GM18861 (cell line): ENCODE data around the gene TMED10.
"Not testable (repeated sequence)": the region's sequence is repeated elsewhere in the genome, so short reads cannot be mapped to it uniquely, and the experiment has no call there.

ENCODE experiments used
- ATAC-seq: cut with Tn5 transposase; IDR thresholded peaks from one replicate; pipeline ENCODE4 v1.9.1; 2021; ENCODE audit not compliant: unreplicated experiment

Gene TMED10

DNA sequence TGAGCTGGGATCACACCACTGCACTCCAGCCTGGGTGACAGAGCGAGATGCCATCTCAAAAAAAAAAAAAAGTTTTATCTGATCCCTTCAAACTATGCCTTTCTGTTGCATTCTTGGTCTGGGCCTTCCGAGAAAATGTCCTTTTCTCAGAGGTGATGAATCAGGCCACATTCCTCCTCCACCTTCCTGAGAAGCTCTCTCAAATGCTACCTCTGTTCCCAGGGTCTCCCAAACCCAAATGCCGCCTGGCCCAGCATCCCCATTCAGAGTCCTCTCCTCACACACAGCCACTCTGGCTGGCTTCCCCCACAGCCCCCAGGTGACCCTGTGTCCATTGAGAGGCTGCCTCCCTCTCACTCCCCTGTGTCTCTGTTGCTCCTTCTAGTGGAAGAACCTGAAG, 19.7 kb upstream of the TMED10 start:
- ATAC-seq: no peak

DNA sequence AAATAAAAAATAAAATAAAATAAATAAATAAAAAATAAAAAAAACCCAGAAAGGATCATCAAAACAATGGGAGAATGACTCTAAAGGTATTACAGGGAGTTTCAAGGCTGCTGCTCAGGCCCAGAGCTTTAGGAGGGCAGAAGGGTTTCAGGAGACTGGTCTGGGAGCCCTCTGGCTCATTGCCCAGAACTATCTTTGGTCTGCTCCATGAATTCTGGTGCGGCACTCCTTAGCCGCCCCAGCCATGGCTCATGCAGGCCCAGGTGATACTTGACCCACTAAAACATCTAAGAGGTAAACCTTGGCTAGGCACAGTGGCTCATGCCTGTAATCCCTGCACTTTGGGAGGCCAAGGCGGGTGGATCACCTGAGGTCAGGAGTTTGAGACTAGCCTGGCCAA, 14.7 kb upstream of the TMED10 start:
- no peak for ATAC-seq

DNA sequence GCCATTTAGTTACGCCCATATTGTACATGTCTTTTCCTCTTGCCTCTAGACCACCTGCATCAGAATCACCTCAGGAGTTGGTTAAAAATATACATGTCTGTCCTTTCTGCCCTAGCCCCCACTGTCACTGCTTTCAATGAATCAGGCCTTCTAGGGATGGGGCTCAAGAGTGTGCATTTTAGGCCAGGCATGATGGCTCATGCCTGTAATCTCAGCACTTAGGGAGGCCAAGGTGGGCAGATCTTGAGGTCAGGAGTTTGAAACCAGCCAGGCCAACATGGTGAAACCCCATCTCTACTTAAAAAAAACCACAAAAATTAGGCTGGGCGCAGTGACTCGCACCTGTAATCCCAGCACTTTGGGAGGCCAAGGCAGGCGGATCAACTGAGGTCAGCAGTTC, 13.6 kb upstream of the TMED10 start:
- ATAC-seq: no peak

DNA sequence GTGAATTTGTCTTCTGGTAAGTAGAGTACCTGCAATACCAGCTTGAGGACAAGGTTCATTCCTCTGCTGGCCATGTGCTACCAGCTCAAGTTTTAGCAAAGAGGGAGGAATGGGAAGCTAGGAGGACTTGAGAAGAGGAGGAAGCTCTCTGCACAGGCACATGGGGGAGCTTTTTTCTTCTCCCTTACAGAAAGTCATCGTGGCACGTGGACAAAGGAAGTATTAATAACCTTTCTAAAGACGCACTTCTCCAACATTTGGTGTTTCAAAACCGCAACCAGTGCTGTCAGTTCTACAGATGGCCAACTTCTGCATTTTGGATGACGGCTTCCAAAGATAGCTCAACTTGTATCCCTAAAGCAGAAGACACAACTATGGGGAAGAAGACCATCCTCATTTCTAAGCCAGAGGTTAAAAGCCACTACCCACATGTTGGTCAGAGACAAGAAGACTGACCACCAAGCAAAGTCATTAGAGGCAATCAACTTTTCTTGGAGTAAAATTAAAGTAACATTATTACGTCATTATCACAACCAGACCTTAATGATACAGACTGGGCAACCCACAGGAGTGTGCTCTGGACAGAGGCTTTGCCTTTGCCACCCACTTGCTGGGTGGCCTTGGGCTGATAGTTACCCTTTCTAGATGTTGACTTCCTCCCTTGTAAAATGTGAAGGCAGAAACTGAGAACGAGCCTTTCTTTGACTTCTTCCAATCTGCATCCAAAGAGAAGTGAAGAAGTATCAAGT, 12.3 kb upstream of the TMED10 start:
- ATAC-seq: no peak

DNA sequence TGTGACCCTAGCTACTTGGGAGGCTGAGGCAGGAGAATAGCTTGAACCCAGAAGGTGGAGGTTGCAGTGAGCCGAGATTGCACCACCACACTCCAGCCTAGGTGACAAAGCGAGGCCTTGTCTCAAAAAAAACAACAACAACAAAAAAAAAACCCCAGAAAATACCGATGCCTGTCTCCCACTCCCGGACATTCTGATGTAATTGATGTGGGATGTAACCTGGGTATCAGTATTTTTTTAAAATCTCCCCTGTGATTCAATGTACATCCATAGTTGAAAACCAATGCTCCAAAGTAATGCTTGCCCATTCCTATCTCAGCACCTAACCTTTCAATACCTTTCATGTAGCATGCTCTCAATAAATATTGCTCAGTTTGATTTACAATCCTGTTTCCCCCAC, 11.7 kb upstream of the TMED10 start:
- ATAC-seq: no peak

DNA sequence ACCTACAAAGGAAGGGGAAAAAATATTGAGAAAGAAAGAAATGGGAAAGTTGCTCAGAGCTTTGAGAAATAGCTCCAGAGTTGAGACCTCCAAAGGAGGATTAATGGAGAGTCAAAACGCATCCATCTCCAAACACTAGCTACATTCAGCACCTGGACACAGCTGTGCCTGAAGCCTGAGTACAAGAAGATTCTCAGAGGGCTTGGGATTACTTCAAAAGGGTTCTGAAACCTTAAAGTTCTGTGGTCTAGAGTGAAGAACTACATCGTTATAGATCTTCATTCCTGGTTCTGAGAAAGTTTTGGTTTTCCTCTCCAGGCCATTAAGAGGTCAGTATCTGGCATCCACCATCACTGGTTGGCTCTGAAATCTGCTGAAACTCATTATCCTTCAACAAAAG, 10.5 kb upstream of the TMED10 start:
- ATAC-seq: no peak

DNA sequence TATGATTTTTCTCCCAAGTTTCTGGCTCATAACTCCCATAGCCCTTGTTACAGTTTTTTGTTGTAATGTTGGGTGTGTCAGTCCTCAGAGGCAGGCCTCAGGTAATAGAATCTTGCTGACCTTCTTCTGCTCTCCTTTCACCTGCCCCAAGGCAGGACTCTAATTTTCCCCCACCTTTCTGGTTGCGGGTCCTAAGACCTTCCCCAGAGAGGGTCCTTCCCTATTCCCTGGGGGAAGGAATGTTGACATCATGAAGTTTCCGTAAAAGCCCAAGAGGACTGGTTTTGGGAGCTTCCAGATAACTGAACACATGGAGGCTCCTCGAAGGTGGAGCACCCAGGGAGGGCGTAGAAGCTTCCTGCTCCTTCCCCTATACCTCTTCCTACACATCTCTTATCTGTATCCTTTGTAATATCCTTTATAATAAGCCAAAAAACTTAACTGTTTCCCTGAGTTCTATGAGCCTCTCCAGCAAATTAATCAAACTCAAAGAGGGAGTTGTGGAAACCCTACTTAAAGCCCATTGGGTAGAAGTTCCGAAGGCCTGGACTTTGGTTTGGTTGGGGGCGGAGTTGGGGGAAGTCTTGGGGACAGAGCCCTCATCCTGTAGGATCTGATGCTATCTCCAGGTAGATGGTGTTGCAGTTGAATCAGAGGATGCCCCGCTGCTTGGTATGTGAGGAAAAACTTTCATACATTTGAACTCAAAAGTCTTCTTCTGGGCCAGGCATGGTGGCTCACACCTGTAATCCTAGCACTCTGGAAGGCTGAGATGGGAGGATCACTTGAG, 9.0 kb upstream of the TMED10 start:
- ATAC-seq: no peak

DNA sequence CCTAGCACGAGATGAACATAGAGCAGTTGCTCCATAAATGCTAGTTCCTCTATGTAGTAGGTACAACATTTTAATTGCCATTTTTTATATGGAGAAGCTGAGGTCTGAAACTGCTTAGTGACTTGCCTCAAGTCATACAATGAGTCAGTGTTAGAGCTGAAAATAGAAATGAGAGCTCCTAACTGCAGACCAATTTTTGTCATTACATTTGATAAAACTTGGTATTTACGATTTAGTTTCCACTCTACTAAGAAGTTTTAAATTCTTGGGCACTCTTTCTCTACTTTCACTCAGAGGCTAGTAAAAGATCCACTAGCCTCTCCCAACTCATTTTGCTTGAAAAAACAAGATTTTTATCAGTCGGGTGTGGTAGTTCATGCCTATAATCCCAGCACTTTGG, 8.1 kb upstream of the TMED10 start:
- no peak for ATAC-seq

DNA sequence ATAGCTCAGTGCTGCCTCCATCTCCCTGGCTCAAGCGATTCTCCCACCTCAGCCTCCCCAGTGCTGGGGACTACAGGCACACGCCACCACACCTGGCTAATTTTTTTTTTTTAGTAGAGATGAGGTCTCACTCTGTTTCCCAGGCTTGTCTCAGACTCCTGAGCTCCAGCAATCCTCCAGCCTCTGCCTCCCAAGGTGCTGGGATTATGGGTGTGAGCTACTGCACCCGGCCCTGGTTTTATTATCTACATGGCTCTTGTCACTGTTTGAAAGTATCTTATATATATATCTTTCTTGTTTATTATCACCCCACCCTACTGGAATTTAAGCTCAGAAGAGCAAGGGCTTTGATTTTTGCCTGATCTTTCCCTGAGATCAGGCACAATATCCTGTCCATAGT, 7.6 kb upstream of the TMED10 start:
- ATAC-seq: no peak

DNA sequence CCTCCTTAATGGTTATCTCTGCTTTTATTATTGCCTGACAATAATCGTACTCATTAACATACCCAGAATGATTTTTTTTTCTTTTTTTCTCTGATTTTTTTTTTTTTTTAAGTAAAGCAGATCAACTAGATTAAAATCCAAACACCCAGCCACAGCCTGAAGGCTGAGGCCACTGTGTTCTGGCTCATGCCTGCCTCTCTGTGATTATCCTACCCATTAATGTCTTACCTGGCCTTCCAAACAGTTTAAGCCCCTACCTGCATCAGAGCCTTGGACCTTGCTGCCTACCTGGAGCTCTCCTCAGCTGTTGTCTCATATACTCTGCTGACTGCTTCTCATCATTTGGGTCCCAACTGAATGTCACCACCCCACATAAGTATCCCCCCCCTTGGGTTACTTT, 6.8 kb upstream of the TMED10 start:
- ATAC-seq: no peak

DNA sequence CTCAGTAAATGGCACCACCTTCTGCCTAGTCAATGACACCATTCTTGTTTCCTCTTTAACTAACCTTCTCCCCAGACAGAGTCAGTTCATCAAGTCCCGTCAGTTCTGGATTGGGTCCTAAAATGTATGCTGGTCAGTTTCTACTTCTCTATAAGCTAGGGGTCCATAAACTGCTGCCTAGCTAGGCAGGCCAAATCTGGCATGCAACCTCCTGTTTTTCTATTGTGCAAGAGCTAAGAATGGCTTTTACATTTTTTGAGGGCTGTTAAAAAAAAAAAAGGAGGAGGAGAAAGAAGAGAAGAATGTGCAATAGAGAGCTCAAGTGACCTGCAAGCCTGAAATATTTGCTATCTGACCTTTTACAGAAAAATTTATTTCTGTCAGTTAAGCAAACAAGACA, 6.4 kb upstream of the TMED10 start:
- no peak for ATAC-seq

DNA sequence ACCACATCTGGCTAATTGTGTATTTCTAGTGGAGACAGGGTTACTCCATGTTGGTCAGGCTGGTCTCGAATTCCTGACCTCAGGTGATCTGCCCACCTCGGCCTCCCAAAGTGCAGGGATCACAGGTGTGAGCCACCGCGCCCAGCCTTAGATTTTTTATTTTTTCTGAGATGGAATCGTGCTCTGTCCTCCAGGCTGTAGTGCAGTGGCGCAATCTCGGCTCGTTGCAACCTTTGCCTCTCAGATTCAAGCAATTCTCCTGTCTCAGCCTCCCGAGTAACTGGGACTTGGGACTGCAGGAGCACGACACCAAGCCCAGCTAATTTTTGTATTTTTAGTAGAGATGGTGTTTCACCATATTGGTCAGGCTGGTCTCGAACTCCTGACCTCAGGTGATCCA, 5.8 kb upstream of the TMED10 start:
- ATAC-seq: not testable (repeated sequence)

DNA sequence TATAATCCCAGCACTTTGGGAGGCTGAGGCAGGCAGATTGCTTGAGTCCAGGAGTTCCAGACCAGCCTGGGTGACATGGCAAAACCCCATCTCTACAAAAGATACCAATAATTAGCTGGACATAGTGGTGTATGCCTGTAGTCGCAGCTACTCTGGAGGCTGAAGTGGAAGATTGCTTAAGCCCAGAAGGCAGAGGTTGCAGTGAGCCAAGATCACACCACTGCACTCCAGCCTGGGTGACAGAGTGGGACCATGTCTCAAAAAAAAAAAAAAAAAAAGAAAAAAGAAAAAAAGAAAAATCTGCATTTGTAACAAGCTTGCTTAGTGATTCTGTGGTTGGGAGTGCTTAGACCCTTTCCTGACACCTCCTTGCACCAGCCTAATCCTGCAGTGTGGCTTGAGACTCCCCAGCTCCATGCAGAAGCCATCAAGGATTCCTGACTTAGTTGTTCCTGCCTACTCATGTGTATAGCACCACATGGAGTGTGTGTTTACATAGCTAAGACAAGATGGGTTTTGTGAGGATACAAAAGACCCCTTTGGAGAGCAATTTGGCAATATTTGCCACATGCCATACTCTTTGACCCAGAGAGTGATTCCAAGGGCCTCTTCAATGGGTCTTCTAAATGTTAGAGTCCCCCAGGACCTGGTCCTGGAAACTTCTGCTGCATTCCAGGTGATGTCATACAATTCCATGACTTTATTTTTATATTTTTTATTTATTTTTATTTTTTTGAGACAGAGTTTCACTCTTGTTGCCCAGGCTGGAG, 5.1 kb upstream of the TMED10 start:
- no peak for ATAC-seq

DNA sequence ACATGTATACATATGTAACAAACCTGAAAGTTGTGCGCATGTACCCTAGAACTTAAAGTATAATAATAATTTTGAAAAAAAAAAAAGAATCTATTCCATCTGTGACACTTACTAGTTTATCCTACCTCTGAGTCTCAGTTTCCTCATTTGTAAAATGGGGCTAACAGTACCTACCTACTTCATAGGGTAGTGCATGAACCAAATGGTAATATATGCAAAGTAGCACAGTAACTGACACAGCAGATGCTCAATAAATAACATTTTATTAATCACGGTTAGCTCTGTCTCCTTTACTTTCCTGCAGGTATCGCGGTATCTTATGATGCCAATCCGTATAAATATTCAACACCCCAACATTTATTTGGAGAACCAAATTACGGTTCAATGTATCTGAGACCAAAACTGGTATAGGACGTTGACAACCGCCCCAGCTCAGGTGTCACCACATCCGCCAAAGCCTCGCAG, 703 bp downstream of the TMED10 start:
- peak; percentile 1 for ATAC-seq

DNA sequence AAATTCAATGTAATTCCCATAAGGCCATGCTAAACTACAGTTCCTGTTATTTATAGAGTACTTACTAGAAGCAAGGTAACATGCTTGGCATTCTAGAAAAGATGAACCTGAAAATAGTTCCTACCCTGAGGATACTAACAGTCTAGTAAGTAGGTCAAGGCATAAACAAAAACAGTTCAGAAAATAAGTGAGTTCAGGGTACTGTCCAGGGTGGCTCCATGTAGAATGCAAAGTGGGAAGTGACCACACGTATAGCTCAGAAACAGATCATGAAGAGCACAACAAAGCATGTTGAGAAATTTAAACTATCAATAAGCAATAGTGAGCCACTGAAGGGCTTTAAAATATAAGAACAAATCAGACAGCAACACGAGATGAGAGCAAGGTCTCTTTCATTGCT, 2.3 kb downstream of the TMED10 start:
- no peak for ATAC-seq

DNA sequence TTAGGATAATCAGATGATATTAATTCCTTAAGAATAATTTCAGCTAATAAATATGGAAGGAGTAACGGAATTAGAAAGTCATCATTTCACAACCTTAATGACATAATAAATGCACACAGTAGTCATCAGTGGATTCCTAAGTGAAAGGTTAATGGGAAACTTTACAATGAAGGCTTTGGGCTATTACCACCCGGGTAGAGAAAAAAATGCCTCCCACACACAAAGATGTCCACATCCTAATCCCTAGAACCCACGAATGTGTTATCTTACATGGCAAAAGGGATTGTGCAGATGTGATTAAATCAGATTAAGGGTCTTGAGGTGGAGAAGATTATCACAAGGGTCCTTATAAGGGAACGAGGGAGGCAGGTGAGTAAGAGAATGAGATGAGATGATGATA, 5.6 kb downstream of the TMED10 start:
- ATAC-seq: no peak

DNA sequence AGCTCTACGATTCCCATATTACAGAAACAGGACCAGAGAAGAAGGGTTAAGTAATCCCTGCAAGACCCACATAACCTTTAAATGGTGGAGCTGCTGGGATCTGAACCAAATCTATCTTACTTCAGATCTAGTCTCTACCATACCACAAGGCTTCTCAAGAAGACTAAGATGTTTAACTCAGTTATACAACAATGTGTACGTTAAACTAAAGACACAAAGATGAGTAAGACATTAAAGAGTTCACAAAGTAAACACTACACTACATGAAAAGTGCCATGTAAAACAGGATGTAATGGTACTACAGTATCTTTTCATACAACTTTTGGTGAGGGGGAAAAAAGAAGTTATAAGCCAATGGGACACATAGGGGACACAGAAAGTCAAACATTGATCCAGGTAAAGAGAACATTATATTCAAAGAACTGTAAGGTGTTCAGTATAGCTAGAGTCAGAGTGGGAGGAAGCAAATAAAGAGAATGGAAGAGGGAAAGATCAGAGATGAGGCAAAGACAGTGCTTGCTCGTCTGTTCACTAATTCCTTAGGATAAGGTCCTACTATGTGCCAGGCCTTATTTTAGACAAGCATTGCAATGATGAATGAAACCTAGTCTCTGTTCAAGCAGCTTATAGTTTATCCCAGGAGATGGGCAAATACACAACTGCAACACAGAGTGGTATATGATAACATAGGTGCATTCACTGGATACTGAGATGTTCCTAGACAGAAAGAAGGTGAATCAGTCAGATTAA, 7.7 kb downstream of the TMED10 start:
- no peak for ATAC-seq

DNA sequence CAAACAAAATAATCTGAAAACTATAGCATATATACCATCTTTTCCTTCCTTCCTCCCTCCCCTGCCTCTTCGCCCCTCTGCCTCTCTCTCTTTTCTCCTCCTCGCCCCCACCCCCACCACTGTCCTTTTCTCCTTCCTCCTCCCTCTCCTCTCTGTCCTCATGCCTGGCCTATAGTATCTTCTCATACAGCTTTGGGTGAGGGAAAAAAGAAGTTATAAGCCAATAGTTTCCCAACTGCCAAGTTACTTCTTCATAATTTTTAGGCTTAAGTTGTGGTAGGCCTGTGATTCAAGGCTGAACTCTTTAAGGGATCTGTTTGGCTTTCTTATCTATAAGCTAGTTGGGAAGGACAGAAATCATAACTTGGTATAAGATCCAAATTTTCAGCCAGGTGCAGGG, 9.1 kb downstream of the TMED10 start:
- ATAC-seq: no peak

DNA sequence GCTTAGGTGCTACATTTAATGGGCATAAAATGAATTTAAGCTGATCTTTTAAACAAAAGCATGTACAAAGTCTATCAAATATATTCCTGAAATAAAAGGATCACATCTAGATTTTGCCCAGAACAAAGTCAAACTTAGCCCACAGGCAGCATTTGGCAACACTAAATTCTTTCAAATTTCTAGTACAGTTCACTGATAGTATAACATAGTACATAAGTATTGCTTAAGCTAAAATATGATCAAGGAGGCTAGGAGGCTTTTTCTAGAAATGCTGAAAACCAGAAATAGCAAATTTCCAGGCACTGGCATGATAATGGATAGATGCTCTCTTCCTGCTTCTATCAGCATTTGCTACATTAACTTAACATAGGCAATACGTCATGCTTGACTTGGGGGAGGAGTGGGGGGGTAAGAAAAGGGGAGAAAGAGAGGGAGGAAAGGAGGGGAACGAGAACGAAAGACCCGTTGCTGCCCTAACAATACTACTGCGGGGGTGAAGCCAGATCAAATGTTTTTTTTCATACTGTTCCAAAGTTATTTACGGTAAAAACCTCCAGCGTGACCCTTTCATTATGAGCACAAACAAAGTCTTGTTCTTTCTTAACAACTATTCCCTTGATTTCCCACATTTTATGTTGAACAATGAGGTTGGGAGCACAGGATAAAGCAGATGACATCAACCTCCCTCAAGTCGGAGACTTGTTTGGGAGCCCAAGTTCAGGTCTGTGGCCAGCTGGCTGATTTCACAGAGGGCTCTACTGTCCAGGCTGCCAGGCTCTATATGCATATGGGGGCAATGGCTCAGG, 10.6 kb downstream of the TMED10 start:
- ATAC-seq: no peak

DNA sequence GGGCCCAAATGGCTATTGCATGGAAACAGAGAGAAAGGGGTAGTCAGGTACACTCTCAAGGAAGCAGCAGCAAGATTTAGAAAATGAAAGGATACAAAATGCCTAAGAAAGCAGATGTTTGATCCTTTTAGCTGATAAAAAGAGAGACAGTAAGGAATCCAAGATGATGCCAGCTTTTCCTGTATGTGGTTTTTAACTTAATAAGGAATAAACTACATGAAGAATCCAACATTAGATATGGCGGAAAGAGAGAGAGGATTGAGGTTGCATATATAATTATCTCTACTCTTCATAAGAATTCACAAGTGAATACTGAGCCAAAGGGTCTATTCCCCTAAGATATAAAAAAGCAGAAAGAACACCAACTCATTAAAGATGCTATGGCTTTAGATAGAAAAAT, 11.6 kb downstream of the TMED10 start:
- no peak for ATAC-seq
